ENCODE measurements around the gene KCNN1.
"Not testable (repeated sequence)": the region's sequence is repeated elsewhere in the genome, so short reads cannot be mapped to it uniquely, and the experiment has no call there.

KCNN1 gene

GRCh38 chr19:17999684-18000479 lies 33.0 kb downstream of the KCNN1 start:
- DNase-seq: no peak

DNA sequence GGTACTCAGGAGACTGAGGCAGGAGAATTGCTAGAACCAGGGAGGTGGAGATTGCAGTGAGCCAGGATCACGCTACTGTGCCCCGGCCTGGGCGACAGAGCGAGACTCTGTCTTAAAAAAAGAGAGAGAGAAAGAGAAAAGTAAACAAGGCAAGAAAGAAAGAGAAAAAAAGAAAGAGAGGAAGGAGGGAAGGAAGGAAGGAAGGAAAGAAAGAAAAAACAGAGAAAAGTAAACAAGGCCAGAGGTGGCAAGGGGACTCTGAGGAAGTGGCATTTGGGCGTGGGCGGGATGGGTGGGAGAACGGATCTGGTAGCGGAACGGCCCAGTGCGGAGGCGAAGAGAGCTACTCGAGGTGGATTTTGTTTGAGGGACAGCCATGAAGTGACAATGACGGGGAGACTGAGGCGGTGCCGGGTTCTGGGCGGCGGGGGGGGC lies 33.6 kb downstream of the KCNN1 start:
- DNase-seq: peak in 11 of 56 donors; percentile 15 to 75 (median 53)

- DNase-seq: peak in 43 of 56 donors; percentile 11 to 81 (median 55)
Measured at GRCh38 chr19:18000915-18001776, 34.2 kb downstream of the KCNN1 start.

DNA sequence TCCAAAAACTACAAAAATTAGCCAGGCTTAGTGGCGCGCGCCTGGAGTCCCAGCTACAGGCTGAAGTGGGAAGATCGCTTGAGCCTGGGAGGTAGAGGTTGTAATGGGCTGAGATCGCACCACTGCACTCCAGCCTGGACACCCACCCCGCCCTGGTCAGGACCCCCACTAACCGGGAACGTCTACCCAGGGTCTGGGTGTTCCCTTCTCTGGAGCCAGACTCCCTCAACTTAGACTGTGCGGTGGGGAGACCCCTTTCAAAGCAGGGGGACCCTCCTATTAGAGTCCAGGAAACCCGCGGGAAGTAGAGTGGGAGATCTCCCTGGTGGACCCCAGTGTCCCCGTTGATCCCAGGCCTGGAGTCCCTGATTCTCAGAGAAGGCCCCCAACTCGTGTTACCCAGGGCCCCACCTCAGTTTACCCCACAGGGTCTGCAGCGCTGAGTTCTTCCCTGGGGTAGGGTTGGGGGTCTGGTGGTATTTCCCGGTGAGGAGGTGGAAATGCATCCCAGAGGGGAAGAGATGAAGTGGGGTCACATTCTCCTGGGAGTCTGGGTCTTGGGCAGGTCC lies 35.0 kb downstream of the KCNN1 start:
- no peak for DNase-seq

- peak in 3 of 56 donors; percentile 18 to 39 (median 26) for DNase-seq
Measured at GRCh38 chr19:18002347-18002850, 35.5 kb downstream of the KCNN1 start.

GRCh38 chr19:18005750-18006149 lies 38.8 kb downstream of the KCNN1 start:
- not testable (repeated sequence) for DNase-seq

GRCh38 chr19:18007044-18007916 lies 40.4 kb downstream of the KCNN1 start:
- DNase-seq: peak in 55 of 56 donors; percentile 16 to 91 (median 71)

- peak in 55 of 56 donors; percentile 60 to 96 (median 88) for DNase-seq
Measured at GRCh38 chr19:18007917-18008673, 41.2 kb downstream of the KCNN1 start, which contains the start of gene ARRDC2. Gene ARRDC2, plus strand, starts transcription at chr19:18008170. Its CDS starts 141 bp downstream, at chr19:18008311.

DNA sequence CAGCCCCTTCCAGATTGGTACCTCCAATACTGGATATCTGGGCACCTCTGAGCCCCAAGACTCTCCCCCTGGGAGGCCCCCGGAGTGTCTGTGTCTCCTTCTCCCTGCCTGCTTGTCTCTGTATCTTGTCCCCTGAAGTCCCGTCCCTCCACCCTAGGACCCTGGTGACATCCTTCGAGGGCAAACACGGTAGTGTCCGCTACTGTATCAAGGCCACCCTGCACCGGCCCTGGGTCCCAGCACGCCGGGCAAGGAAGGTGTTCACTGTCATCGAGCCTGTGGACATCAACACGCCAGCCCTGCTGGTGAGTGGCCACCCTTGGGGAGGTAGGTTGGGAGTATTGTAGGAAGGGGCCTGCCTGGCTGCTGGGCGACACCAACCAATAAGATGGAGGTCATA lies 41.9 kb downstream of the KCNN1 start:
- no peak for DNase-seq

DNA sequence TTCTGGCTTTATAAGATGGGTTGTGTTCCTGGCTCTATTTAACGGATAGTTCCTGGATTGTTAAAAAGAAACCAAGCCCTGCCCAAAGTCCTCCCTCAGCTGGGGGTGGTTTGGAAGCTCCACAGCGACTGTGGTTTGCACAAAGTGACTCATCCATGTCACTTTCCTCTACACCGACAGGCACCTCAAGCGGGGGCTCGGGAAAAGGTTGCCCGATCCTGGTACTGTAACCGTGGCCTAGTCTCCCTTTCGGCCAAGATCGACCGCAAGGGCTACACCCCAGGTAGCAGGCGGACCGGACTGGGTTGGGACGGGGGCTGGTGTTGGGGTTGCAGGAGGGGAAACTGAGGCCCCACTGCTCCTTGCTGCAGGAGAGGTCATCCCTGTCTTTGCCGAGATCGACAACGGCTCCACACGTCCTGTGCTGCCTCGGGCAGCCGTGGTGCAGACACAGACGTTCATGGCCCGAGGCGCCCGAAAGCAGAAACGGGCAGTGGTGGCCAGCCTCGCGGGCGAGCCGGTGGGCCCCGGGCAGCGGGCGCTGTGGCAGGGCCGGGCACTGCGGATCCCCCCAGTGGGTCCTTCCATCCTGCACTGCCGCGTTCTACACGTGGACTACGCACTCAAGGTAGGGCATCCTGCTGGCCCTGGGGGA lies 42.6 kb downstream of the KCNN1 start:
- DNase-seq: no peak

DNA sequence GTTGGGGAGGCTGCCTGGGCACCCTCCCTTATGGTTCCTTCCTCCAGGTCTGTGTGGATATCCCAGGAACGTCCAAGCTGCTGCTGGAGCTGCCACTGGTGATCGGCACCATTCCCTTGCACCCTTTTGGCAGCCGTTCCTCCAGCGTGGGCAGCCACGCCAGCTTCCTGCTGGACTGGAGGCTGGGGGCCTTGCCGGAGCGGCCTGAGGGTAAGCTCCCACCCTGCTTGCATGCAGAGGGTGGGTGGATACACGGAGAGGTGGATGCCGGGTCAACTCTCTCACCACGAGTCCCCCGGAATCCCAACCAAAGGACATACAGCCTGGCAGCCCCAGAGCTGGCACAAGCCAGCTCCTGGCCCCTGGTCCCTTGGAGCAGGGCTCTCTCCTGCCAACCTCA lies 43.2 kb downstream of the KCNN1 start:
- DNase-seq: no peak

DNA sequence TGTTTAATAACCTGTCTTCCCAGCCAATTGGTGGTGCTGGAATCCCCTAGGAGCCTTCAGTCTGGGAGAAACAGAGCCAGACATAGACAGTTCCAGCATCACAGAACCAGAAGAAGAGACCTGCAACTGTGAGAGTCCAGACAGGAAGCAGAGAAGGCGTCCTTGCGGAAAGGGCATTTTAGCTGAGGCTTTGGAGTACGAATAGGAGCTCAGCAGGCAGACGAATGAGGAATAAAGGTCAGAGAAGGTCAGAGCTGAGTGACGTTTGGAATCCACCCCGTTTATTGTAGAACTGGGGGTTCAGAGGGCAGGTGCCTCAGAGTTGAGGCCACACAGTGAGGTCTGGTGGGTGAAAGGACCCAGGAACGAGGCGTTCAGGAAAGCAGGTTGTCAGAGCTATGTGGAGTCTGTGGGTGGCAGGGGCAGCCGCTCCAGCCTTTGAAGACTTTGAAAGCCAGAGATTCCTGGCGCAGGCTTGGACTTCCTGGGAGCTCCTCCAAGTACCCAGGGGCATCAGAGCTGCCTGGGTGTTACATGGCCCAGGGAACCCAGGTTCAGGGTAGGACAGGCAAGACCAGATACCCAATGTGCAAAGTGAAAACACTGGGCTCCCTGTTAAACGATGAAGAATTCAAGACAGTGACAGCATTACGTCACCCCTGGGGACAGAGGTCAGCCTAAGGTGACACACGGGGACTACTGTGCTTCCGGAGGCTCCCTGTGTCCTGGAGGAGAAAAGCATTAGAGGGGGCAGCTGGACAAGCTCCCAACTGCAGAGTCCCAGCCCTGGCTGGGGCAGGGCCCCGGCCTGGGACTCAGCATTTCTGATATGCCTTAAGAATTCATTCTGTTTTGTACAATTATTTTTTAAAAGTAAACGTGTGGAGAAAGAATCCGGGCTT lies 46.6 kb downstream of the KCNN1 start:
- DNase-seq: peak in 1 of 56 donors; percentile 12

DNA sequence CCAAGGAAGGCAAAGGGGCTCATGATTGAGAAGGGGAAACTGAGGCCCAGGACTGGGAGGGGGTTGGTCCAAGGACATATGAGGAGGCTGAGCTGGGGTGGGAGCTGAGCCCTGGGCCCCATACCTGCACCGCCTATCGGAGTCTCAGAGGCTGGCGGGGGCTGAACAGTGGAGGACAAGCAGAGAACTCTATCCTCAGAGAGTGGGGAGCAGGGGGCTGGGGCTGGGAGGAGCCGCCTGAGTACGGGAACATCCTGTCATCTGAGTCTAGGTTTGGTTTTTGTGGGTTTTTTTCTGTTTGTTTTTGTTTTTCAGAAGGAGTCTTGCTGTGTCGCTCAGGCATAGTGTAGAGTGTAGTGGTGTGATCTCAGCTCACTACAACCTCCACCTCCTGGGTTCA lies 47.3 kb downstream of the KCNN1 start:
- no peak for DNase-seq

- no peak for DNase-seq
Measured at GRCh38 chr19:18016209-18016910, 49.5 kb downstream of the KCNN1 start.

- peak in 1 of 56 donors; percentile 18 for DNase-seq
Measured at GRCh38 chr19:18017275-18018083, 50.6 kb downstream of the KCNN1 start.
